Umbilical cord (tissue), 2 donors: Measurements from ENCODE around the gene DACT2. TPM values are rescaled to one million over a fixed set of nuclear protein-coding genes. Genes with fewer than 3 reads are reported as not detected.

Source experiments
- DNase-seq: peaks from one replicate; pipeline ENCODE4 v3.0.0-alpha.2; 2015; ENCODE audit warnings: low spot score
- total RNA-seq: library from RNA; depleted of rRNA; stranded (reverse); fragments of >200 nt; gene quantifications from one replicate; pipeline ENCODE4 v1.2.3, GENCODE V29; 2014; ENCODE audit warnings: low replicate concordance; ENCODE audit not compliant: insufficient read depth

The DACT2 gene
- total RNA-seq, 1 donor from 2014 or later = 8.7 TPM

- DNase-seq = no peak
Observed at GRCh38 chr6:168265394-168265793, 54.2 kb downstream of the DACT2 start.

GRCh38 chr6:168264593-168265335, 54.8 kb downstream of the DACT2 start:
- DNase-seq = peak; percentile 65

- DNase-seq = no peak
Observed at GRCh38 chr6:168263351-168263905, 56.1 kb downstream of the DACT2 start.

DNA sequence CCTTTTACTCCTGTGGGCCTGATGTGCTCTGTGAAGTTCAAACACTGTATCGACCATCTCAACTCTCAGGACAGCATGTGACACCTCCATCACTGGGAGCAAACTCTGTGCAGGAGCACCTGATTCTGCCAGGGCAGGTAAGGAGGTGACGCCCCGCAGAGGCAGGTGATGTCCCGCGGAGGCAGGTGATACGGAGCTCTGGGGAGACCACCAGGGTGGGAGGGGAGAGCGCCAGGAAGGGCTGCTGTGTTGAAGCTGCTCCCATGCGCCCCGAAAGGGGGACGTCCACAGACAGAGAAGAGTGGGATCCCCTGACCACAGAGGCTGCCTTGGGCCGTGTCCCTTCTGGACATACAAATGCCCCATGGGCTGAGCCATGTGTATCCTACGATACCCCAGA, 58.3 kb downstream of the DACT2 start:
- DNase-seq = no peak

GRCh38 chr6:168260420-168260987, 59.1 kb downstream of the DACT2 start:
- no peak for DNase-seq

DNA sequence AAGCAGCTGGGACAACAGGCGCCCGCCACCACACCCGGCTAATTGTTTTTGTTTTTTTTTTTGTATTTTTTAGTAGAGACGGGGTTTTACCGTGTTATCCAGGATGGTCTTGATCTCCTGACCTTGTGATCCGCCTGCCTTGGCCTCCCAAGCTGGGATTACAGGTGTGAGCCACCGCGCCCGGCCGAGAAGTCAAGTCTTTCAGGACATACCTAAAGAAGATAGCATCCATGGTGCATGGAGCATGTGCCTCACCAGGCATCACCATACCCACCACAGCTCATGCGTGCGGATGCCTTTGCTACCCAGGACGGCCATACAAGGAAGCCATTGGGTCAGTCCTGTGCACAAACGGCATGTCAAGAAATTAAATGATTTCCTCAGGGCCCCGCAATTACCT, 60.8 kb downstream of the DACT2 start:
- DNase-seq = no peak

DNA sequence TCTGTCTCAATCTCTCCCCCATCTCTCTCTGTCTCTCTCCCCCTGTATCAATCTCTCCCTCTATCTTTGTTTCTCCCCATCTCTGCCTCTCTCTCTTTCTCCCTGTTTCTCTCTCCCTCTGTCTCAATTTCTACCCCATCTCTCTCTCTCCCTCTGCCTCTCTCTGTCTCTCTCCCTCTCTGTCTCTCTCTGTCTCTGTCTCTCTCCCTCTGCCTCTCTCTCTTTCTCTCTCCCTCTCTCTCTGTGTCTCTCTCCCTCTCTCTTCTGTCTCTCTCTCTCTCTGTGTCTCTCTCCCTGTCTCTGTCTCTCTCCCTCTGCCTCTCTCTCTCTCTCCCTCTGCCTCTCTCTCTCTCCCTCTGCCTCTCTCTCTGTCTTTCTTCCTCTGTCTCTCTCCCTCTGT, 62.6 kb downstream of the DACT2 start:
- no peak for DNase-seq

Other genes starting within 250 kb of the DACT2 start
- gene FRMD1, start 240.6 kb downstream of the DACT2 start, total RNA-seq = 1.7 TPM
- gene SMOC2, start 121.4 kb upstream of the DACT2 start, total RNA-seq = 146 TPM